Nephron (organoid): Measurements from ENCODE around the gene EGFLAM.
A peak's percentile ranks its signal among the peaks of the same experiment; 100 is the strongest.

ENCODE experiments used
- H3K27ac Mint-ChIP-seq, 3 experiments: 2 replicates each; pipeline ENCODE4 v1.8.0; 2020; ENCODE audit warnings: mixed read lengths in 3 of 3, mild to moderate bottlenecking in 2 of 3, moderate library complexity in 1 of 3
- H3K27me3 Mint-ChIP-seq: 2 replicates; pipeline ENCODE4 v1.8.0; 2021; ENCODE audit warnings: low read depth, mild to moderate bottlenecking, moderate library complexity, mixed read lengths
- H3K36me3 Mint-ChIP-seq: 2 replicates; pipeline ENCODE4 v1.8.0; 2020; ENCODE audit warnings: low read depth, mixed read lengths
- H3K4me1 Mint-ChIP-seq: 2 replicates; pipeline ENCODE4 v1.8.0; 2020; ENCODE audit warnings: mixed read lengths
- H3K4me3 Mint-ChIP-seq, 3 experiments: 2 replicates each; pipeline ENCODE4 v1.8.0; 2020; ENCODE audit warnings: mild to moderate bottlenecking in 3 of 3, mixed read lengths in 3 of 3, moderate library complexity in 2 of 3
- H3K9me3 Mint-ChIP-seq: 2 replicates; pipeline ENCODE4 v1.8.0; 2020; ENCODE audit warnings: mixed read lengths
- CTCF ChIP-seq, 3 experiments: fragments of 200-600 bp; sonication (generic); IDR thresholded peaks; one replicate each; pipeline ENCODE4 v1.5.0; 2021; ENCODE audit warnings: antibody characterized with exemption in 3 of 3; ENCODE audit not compliant: unreplicated experiment in 3 of 3

The EGFLAM gene

GRCh38 chr5:38316544-38317224 lies 58.3 kb downstream of the EGFLAM start:
- Mint-ChIP-seq H3K9me3 (no peaks in the 10 kb centered on the region), H3K4me3 (no peak overlapping the region), H3K36me3 (peaks cover 3% of the 10 kb centered on the region), H3K27me3 (peaks cover 9% of the 10 kb centered on the region), H3K27ac (peak overlapping the region; percentile 22 to 83 (median 34)), H3K4me1 (peaks cover 9% of the 10 kb centered on the region)
- no peak for TF ChIP-seq CTCF (IDR thresholded peaks at IDR 0.05; ENCODE audit: unreplicated experiment in 3 of 3)

- peaks cover 9% of the 10 kb centered on the region for H3K27me3 Mint-ChIP-seq
- no peak for TF ChIP-seq CTCF (IDR thresholded peaks at IDR 0.05; ENCODE audit: unreplicated experiment in 3 of 3)
- no peak overlapping the region for H3K4me3 Mint-ChIP-seq
- H3K9me3 Mint-ChIP-seq, result no peaks in the 10 kb centered on the region
- H3K36me3 Mint-ChIP-seq, result peaks cover 6% of the 10 kb centered on the region
- peaks cover 9% of the 10 kb centered on the region for H3K4me1 Mint-ChIP-seq
- no peak overlapping the region for H3K27ac Mint-ChIP-seq
Observed at GRCh38 chr5:38317868-38318267, 59.5 kb downstream of the EGFLAM start.

- Mint-ChIP-seq H3K27ac (no peak overlapping the region), H3K36me3 (peaks cover 6% of the 10 kb centered on the region), H3K4me3 (no peak overlapping the region), H3K27me3 (peaks cover 9% of the 10 kb centered on the region), H3K9me3 (no peaks in the 10 kb centered on the region), H3K4me1 (peaks cover 9% of the 10 kb centered on the region)
- TF ChIP-seq CTCF (IDR thresholded peaks at IDR 0.05; ENCODE audit: unreplicated experiment in 3 of 3), result no peak
Observed at GRCh38 chr5:38319491-38319890, 61.1 kb downstream of the EGFLAM start.

GRCh38 chr5:38321978-38322377 lies 63.6 kb downstream of the EGFLAM start:
- Mint-ChIP-seq H3K36me3 (peaks cover 6% of the 10 kb centered on the region), H3K4me3 (no peak overlapping the region), H3K9me3 (no peaks in the 10 kb centered on the region), H3K27ac (no peak overlapping the region), H3K27me3 (peaks cover 4% of the 10 kb centered on the region), H3K4me1 (peaks cover 3% of the 10 kb centered on the region)
- no peak for TF ChIP-seq CTCF (IDR thresholded peaks at IDR 0.05; ENCODE audit: unreplicated experiment in 3 of 3)

- peaks cover 6% of the 10 kb centered on the region for H3K36me3 Mint-ChIP-seq
- H3K4me3 Mint-ChIP-seq, result no peak overlapping the region
- no peak for TF ChIP-seq CTCF (IDR thresholded peaks at IDR 0.05; ENCODE audit: unreplicated experiment in 3 of 3)
- H3K9me3 Mint-ChIP-seq, result no peaks in the 10 kb centered on the region
- peaks cover 3% of the 10 kb centered on the region for H3K27me3 Mint-ChIP-seq
- no peak overlapping the region for H3K27ac Mint-ChIP-seq
- H3K4me1 Mint-ChIP-seq, result no peaks in the 10 kb centered on the region
Observed at GRCh38 chr5:38323645-38324295, 65.4 kb downstream of the EGFLAM start.
